Osteocyte (in vitro differentiated cells): ENCODE data around the gene LHFPL4. TPM values are rescaled to one million over a fixed set of nuclear protein-coding genes. Genes with fewer than 3 reads are reported as not detected.
"Not testable (repeated sequence)": the region's sequence is repeated elsewhere in the genome, so short reads cannot be mapped to it uniquely, and the experiment has no call there.

Experiments
- DNase-seq: peaks from one replicate; pipeline ENCODE4 v3.0.0; 2021; ENCODE audit warnings: mixed read lengths; ENCODE audit not compliant: unreplicated experiment; ENCODE audit errors: extremely low spot score
- H3K27ac Mint-ChIP-seq: one replicate; pipeline ENCODE4 v1.8.0; 2021; ENCODE audit warnings: mild to moderate bottlenecking, mixed read lengths; ENCODE audit not compliant: unreplicated experiment
- H3K27me3 Mint-ChIP-seq: one replicate; pipeline ENCODE4 v1.8.0; 2021; ENCODE audit warnings: mixed read lengths; ENCODE audit not compliant: unreplicated experiment
- H3K36me3 Mint-ChIP-seq: one replicate; pipeline ENCODE4 v1.8.0; 2021; ENCODE audit warnings: mixed read lengths; ENCODE audit not compliant: unreplicated experiment
- H3K4me1 Mint-ChIP-seq: one replicate; pipeline ENCODE4 v1.8.0; 2021; ENCODE audit warnings: mixed read lengths; ENCODE audit not compliant: unreplicated experiment
- H3K4me3 Mint-ChIP-seq: one replicate; pipeline ENCODE4 v1.8.0; 2021; ENCODE audit warnings: mild to moderate bottlenecking, moderate library complexity, mixed read lengths; ENCODE audit not compliant: unreplicated experiment
- H3K9me3 Mint-ChIP-seq: one replicate; pipeline ENCODE4 v1.8.0; 2021; ENCODE audit warnings: mixed read lengths; ENCODE audit not compliant: unreplicated experiment
- CTCF ChIP-seq: fragments of 200-600 bp; sonication (generic); IDR thresholded peaks from 2 replicates; pipeline ENCODE4 v1.5.0; 2021; ENCODE audit warnings: antibody characterized with exemption, mild to moderate bottlenecking, moderate library complexity
- total RNA-seq: library from RNA; stranded (reverse); gene quantifications from 2 replicates; pipeline ENCODE4 v1.2.1, GENCODE V29; 2021

The LHFPL4 gene
- total RNA-seq, 1 donor from 2014 or later = not detected

- no peaks in the 10 kb centered on the region for H3K9me3 Mint-ChIP-seq
- H3K4me1 Mint-ChIP-seq = peaks cover 9% of the 10 kb centered on the region
- H3K36me3 Mint-ChIP-seq = peaks cover 4% of the 10 kb centered on the region
- no peak overlapping the region for H3K27ac Mint-ChIP-seq
- no peak for TF ChIP-seq CTCF
- H3K27me3 Mint-ChIP-seq = peaks cover 15% of the 10 kb centered on the region
- no peak overlapping the region for H3K4me3 Mint-ChIP-seq
- peak; percentile 44 for DNase-seq
Observed at GRCh38 chr3:9496893-9497292, 56.7 kb downstream of the LHFPL4 start.

DNA sequence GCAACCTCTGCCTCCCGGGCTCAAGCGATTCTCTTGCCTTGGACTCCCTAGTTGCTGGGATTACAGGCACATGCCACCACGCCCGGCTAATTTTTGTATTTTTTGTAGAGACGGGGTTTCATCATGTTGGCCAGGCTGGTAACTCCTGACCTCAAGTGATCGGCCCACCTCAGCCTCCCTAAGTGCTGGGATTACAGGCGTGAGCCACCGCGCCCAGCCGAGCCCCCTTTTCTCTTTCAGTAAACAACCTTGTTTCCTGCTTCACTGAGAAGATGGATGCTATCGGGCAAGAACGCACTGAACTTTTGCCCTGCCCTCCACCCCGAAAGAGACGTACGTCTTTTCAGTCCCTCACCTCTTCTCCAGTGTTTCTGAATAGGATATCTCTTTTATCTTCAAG, 59.6 kb downstream of the LHFPL4 start:
- not testable (repeated sequence) for H3K4me1 Mint-ChIP-seq, H3K4me3 Mint-ChIP-seq, H3K27me3 Mint-ChIP-seq, H3K9me3 Mint-ChIP-seq, H3K36me3 Mint-ChIP-seq, H3K27ac Mint-ChIP-seq
- peak; percentile 81 for DNase-seq

DNA sequence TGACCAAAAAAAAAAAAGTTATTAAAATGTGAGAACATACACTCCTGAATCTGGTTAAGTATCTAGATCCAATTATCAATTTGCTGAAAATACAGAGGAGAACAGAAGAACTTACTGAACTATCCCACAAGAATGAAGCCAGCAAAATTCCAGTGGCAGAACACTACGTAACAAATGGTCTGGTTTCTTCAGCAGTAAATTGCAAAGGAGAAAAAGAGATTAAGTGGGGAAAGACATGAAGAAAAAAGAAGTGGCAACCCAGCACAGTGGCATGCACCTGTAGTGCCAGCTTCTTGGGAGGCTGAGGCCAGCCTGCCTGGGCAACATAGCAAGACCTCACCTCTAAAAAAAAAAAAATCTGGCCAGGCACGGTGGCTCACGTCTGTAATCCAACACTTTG, 62.1 kb downstream of the LHFPL4 start:
- peaks cover 20% of the 10 kb centered on the region for H3K36me3 Mint-ChIP-seq
- TF ChIP-seq CTCF = no peak
- no peak for DNase-seq
- H3K4me3 Mint-ChIP-seq = no peak overlapping the region
- H3K27me3 Mint-ChIP-seq = no peaks in the 10 kb centered on the region
- H3K27ac Mint-ChIP-seq = no peak overlapping the region
- no peaks in the 10 kb centered on the region for H3K4me1 Mint-ChIP-seq
- H3K9me3 Mint-ChIP-seq = no peaks in the 10 kb centered on the region

DNA sequence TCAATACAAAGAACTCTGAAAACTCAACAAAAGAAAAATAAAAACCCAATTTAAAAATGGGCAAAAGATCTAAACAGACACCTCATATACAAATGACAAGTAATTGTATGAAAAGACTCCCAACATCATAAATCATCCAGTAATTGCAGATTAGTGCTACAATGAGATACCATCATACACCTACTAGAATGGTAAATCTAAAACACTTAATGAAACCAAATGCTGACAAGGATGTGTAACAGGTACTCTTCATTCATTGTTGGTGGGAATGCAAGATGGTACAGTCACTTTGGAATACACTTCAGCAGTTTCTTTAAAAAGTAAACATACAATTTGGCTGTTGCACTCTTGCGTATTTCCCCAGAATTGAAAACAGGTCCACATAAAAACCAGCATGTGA, 68.4 kb downstream of the LHFPL4 start:
- peaks cover 7% of the 10 kb centered on the region for H3K9me3 Mint-ChIP-seq
- peaks cover 43% of the 10 kb centered on the region for H3K36me3 Mint-ChIP-seq
- no peak for TF ChIP-seq CTCF
- H3K4me1 Mint-ChIP-seq = no peaks in the 10 kb centered on the region
- H3K4me3 Mint-ChIP-seq = no peak overlapping the region
- H3K27me3 Mint-ChIP-seq = no peaks in the 10 kb centered on the region
- no peak for DNase-seq
- no peak overlapping the region for H3K27ac Mint-ChIP-seq

DNA sequence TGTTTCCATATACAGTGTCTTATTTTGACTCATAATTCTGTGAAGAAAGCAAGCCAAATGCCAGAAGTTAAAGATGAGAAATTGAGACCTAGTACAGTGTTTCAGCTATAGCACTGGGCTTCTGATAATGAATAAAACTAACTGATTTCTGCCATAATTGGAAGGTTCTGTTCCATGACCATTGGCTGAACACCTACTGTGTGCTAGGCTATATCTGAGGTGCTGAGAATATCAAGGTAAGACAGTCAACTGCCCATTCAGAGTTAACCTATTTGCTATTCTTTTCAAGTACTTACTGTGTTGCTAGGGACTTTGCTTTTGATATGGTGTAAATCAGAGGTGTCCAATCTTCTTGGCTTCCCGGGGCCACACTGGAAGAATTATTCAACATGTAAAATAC, 73.4 kb downstream of the LHFPL4 start:
- TF ChIP-seq CTCF = no peak
- no peaks in the 10 kb centered on the region for H3K4me1 Mint-ChIP-seq
- H3K27me3 Mint-ChIP-seq = no peaks in the 10 kb centered on the region
- peaks cover 53% of the 10 kb centered on the region for H3K36me3 Mint-ChIP-seq
- no peak overlapping the region for H3K4me3 Mint-ChIP-seq
- H3K27ac Mint-ChIP-seq = no peak overlapping the region
- H3K9me3 Mint-ChIP-seq = peaks cover 5% of the 10 kb centered on the region
- no peak for DNase-seq

- Mint-ChIP-seq H3K27ac (no peak overlapping the region), H3K4me1 (no peaks in the 10 kb centered on the region), H3K36me3 (peaks cover 67% of the 10 kb centered on the region), H3K9me3 (no peaks in the 10 kb centered on the region), H3K27me3 (no peaks in the 10 kb centered on the region), H3K4me3 (no peak overlapping the region)
- DNase-seq = no peak
- no peak for TF ChIP-seq CTCF
Observed at GRCh38 chr3:9476935-9477334, 76.7 kb downstream of the LHFPL4 start.
